Stimulated activated CD8-positive, alpha-beta memory T cell treated with anti-CD3 and anti-CD28 coated beads, Interleukin-2, amount 100 ng/mL, for 1 hour (primary cell): Measurements from ENCODE around the gene SLC18A2.
A peak's percentile ranks its signal among the peaks of the same experiment; 100 is the strongest.
"Not testable (repeated sequence)": the region's sequence is repeated elsewhere in the genome, so short reads cannot be mapped to it uniquely, and the experiment has no call there.

ENCODE experiments used
- DNase-seq, 2 donors: peaks; one replicate each; pipeline ENCODE4 v3.0.0-alpha.2; 2020; ENCODE audit warnings: low read depth in 2 of 2

The SLC18A2 gene

DNA sequence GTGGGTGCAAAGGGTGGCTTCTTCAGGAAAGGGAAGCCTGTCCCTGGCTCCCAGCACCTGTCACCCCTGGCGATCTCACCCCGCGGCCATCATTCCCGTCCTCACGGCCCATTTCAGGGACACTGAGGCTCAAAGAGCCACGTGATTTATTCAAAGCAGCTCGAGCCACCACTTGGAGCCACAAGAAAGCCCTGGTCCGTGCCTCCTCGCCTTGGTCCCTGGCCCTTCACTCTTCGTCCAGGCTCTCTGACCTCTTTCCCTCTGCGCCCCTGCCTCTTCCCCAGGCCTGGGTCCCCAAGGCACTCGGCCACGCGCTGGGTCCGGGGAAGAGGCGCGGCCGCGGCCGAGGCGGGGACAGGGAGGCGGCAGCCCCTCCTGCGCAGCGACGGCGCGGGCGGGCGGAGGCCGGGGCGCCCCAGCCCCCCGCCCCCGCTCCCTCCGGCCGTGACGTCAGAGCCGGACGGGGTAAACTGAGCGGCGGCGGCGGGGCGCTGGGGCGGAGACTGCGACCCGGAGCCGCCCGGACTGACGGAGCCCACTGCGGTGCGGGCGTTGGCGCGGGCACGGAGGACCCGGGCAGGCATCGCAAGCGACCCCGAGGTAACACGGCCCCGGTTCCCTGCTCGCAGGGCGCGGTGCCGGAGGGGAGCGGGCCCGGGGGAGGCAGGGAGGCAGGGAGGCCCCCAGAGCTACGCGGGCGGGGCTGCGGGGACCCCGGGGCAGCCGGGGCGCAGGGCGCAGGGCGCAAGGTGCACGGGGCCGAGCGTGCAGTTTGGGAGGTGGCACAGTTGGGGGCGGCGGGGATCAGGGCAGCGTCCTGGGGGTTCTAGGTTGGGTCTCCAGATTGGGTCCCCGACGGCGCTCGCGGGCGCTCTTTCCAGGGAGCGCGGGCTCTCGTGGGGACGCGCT, at the start of gene SLC18A2:
Gene SLC18A2, plus strand, starts transcription at position 494 of the 909 bp plus-strand sequence. CDS start 580 bp downstream, outside the sequence.
- no peak for DNase-seq

DNA sequence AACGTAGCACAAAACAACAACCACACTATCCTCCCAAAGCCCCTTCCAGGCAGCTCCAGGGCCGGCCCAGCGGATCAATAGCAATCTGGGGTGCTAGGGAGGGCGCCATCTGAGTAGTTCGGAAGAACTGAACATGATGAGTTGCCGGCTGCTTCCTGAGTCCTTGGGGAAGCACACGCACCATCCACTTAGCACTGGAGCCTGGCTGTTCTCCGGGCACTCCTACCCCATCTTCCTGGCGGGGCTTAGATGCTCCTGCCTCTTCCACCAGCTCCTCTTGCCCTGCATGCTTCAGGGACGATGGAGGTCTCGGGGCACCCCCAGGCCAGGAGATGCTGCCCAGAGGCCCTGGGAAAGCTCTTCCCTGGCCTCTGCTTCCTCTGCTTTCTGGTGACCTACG, 43.7 kb upstream of the SLC18A2 start, which contains the start of gene KCNK18:
Gene KCNK18, plus strand, starts transcription at position 301 of the 400 bp plus-strand sequence. Its CDS starts 0 bp downstream, at position 301.
- no peak for DNase-seq

DNA sequence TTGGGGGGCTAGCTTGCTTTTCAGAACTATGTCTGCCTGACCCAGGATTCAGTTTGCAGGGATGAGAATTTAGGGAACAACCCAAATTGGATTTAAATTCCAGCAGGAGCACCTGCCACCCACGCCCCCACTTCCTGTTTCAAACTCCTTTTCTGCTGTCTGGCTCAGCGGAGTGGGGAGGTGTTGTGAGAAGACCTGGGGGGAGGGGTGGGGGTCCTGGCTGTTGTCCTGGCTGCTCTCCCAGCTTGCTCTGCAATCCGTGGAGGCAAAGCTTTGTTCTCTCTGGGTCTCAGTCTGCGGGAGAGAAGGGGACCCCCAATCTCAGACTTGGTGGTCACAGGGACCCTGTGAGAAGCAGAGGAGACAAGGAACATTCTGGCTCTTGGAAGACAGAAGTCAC, 42.8 kb upstream of the SLC18A2 start:
- DNase-seq = no peak

DNA sequence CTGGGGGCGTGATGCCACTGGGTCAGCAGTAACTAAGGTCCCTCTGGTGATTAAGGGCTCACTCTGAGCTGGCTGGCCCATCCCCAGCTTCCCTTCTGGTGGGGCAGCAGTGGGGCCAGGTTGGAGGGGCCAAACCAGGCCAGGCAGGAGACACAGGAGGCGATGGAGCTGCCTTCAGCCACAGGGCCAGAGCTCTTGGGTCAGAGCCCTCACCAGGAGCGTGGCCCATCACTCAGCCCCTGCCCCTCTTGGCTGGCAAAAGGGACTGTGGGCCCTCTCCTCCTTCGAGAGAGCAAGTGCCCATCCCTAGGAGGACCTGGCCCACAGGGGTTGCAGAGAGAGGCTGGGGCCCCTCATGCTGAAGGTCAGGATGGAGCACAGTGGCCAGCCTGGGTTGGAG, 39.1 kb upstream of the SLC18A2 start:
- no peak for DNase-seq

DNA sequence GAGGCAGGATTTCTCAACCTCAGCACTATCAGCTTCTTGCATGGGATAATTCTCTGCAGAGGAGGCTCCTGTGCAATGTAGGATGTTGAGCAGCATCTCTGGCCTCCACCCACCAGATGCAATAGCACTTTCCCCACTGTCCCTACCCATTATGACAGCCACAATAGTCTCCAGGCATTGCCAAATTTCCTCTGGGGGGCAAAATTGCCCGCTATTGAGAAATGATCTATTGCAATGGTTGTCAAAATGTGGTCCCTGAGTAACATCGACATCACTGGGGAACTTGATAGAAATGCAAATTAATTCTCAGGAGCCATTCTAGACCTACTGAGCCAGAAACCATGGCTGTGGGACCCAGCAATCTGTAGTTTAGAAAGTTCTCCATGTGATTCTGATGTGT, 36.6 kb upstream of the SLC18A2 start:
- DNase-seq = no peak

DNA sequence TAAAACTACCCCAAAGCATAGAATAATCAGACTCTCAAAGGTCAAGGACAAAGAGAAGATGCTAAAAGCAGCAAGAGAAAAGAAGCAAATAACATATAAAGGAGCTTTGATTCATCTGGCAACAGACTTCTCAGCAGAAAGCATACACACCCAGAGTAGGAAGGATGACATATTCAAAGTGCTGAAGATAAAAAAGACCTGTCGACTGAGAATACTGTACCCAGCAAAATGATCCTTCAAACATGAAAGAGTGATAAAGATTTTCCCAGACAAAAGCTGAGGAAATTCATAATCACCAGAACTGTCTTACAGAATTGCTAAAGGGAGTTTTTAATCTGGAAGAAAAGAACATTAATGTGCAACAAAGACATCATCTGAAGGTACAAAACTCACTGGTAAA, 28.7 kb upstream of the SLC18A2 start:
- DNase-seq = no peak

DNA sequence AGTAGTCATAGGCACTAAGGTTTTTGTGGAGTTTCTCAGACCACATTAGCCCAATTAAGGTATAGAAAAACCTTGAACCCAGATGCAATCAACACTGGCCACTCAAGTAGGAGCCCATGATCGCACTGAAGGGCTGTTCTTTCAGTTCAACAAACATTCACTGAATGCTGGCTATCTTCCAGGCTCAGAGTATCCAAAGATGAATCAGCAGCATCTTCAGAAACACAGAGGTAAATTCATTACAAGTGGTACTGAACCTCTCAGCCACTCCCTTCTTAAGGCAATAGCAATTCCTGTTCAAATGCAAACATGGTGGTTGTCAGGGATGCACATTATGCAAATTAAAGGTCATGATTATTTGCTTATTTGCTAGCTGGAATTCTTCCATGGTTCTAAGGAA, 26.5 kb upstream of the SLC18A2 start:
- no peak for DNase-seq

DNA sequence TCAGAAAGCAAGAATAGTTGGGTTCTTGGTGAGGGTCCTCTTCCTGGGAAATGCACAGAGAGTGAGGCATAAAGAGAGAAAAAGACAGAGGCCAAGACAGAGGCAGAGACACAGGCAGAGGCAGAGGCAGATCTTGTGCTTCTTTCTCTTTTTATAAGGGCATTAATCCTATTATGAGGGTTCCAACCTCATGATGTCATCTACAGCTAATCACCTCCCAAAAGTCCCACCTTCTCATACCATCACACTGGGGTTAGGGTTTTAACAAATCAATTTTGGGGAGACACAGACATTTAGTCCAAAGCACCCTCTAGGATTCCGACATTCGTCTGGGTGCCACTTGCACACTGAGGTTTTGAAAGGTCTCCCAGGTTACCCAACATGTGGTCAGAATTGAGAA, 25.8 kb upstream of the SLC18A2 start:
- no peak for DNase-seq

DNA sequence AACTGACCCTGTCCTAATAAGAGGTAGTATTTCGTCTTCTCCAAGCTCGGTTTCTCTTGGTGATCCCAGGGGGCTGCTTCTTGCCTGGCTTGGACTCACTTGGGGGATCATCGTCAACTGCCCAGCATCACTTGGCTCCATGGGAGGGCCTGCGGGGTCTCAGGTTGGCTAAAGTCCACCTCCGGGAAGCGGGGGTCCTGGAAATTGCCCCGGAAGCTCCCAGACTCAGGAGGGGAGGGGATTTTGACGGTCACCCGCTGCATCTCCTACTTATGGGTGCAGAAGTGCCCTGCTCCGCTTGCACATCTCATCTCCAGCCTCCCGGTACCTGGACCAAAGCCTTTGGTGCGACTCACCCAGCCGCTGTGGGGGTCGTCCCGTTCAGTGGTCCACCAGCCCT, 24.9 kb upstream of the SLC18A2 start:
- no peak for DNase-seq

DNA sequence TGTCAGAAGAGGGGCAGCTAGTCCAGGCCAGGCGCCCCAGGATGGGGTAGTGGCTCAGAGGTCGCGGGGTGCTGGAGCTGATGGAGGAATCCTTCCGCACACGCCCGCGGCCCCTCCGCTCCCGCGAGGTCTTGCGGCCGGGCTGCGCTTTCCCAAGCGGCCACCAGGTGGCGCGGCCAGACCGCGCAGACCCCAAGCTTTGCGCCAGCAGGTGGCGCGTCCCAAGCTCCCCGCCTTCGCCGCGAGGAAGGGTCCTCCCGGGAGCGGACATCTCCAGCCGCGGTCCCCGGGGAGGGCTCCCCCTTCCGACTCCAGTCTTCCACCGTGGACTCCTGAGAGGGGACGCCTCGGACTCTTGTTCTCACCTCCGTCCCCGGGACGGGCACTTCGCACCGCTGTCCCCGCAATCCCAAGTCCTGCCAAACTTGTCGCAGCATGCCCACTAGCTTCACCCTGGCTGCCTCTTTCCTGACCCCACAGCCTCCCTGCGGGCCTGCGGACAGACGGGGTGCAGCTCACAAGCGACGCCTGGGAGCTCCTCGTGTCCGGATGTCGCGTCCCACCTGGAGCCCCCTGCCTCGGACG, 24.2 kb upstream of the SLC18A2 start:
- DNase-seq = peak; percentile 33 to 50

DNA sequence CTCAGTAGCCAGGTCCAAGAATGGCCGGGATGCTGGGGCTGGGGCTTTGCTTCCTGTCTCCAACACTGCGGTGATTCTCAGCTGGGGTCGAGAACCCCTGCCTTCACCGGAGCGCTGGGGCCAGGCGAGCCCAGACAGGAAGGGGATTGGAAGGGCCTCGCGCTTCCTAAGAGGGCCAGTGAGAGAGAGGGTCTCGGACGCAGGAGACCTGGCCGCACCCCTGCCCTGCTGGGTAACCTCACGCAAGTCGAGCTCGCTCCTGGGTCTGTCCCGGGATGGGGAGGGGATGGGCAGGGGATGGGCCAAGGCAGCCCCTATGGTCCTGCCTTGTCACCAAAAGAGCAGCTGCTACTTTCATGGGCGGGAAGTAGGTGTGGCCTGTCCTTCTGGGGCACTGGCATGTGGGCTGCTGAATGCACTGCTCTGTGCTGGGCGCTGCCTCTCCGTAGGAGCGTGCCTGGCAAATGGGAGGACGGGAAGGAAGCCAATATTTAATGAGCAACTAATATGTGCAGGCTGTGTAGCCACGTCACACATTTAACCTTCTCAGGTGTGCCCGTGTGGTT, 23.6 kb upstream of the SLC18A2 start:
- DNase-seq = no peak

DNA sequence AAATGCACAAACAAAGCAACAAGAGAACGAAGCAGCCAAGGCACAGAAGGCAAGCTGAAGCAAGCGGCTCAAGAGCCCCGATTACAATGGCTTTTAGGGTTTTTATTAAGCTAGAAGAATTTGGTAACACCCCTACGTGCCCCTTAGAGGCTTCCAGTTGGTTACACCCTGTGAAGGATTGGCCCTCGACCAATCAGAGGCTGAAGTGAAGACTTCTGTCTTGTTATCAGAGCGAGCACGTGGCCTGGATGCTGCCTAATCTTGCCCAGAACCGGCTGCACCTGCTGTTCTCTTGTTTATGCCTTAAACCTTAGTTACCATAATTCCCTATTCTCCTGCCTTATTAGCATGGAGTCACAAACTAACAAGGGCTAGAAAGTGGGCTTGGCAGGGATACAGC, 22.3 kb upstream of the SLC18A2 start:
- DNase-seq = no peak

DNA sequence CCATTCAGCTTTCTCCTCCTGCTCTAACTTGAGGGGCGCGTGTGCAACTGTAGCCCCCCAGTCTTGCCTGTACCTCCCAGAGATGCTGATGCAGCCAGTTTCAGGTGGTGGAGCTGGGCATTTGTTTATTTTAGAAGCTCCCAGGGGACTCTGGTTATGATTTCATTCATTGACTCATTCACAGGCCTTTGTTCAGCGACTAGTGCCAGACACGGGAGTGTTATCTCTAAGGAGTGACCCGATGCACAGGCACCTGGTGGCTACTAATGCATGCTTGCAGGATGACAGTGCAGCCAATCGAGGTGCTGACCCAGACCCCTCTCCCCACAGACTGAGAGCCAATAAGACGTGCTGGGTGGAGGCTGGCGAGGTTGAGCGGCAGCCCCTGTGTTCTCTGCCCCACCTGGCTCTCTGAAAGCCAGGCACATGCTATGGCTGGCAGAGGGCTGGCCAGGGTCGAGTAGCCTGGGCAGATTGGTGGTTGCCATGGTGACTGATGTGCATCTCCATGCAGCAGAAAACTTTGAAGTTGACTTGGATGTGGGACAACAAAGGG, 19.7 kb upstream of the SLC18A2 start:
- DNase-seq = no peak

DNA sequence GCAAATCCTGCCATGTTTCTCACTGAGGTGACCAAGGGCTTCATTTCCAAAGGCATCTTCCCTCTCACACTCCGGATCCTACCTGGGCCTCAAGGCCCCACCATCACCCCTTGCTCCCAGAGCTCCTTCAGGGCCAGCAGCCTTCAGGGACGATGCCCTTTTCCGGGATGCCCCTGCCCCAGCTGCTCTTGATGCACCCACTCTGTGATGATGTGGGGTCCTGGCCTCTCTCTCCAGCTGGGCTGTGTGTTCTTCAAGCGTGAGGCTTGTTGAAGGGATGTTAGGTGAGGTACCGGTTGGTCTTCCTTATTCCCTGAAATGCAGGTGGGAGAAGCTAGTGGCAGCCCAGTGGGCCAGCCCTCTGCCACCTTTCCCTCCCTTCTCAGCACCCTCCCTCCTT, 18.4 kb upstream of the SLC18A2 start:
- no peak for DNase-seq

DNA sequence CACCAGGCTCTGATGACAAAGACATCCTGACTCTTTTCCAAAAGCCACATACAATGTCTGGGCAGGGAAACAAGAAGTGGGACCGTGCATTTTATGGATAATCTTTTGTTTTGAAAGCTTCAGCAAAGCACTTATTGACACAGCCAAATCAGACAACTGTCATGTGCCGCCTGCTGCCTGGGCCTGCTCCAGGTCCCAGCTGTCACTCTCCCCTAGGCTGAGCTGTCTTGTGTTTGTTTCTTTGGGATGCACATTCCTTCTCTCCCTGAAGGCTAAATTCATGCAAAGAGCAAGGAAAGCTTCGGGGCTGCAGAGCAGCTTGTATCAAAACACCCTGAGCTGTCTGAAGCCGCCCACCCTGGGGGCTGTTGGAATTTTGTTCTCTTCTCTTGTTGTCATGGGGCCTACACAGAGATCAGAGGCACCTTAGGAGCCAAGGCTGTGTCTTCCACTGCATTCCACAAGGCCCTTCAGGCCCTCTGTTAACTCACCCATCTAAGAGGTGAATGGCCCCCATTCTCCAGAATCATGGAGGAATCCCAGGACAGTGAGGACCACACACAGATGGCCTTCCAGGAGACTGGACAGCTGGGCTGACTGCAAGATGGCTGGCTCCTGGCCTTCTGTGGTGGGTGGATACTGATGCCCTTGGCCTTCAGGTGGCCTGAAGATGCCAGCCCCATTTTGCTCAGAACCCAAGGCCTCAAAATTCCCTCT, 17.8 kb upstream of the SLC18A2 start:
- DNase-seq = no peak

DNA sequence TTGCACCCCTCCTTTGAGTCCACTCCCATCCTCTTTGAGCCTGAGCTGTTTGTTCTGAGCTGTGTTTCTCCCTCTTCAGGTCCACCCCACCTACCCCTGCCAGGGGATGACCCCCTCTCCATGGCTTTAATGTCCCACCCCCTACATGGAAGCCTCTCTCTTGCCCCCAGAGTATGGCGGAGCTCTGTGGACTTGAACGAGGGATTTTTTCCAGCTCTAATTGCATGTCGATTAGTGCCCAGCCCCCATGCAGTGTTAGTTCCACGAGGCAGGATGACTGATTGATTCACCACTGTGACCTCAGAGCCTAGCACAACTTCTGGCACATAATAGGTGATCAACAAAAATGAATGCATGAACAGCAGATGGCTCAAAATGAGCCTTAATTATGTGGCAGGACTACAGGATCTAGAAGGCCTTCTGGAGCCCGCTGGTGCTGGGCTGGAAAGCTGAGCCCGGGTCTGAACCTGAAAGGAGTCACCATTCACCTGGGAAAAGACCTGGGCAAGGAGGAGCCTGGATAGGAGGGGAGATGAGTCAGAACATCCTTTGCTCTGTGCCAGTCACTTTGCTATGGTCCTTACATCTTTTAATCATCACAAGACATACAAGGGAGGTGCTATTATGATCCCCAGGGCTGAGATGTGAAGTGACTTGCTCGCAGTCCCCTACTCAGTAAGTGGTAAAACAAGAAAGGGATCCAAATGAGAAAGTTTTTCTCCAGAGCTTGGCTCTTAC, 17.1 kb upstream of the SLC18A2 start:
- DNase-seq = no peak

DNA sequence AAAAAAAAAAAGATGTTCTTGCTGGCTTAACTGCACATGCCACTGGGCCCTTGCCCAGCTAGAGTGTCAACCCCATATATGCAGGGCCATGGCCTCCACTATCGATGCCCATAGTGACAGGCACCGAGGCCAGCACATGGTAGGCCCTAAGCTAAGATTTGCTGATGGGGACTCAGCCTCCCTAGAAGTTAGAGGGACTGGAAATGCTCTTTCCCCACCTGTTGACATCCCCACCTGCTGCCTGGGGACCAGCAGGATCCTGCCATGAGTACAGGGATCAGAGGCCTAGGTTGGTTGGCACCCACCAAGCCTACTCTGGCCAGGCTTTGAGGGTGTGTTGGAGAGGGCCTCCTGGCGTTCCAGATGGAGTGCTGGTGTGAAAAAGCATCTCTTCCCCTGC, 16.0 kb upstream of the SLC18A2 start:
- DNase-seq = no peak

DNA sequence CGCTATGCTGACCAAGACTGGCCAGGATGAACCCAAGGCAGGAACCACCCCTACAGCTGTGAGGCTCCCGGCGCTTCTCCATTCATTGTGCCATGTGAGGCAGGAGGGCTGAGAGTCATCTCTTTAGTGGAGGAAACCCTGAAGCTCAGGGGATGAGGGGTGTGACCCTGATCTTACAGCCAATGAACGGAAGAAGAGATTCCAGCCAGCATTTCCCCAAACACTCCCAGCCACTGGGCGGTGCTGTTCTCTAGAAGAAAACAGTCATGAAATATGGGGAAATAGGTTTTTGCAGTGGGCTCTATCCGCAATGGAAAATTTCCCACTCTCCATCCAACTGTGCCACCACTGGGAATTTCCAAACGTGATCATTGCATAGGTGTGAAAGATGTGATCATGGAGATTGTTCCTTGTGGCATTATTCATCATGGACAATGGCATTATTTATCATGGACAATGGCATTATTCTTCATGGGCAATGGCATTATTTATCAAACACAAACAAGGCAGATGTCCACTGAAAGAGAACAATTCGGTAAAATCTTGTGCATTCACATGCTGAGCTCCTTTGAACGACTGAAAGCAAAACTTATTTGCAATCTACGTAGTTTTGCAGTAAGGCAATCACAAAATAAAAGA, 14.0 kb upstream of the SLC18A2 start:
- no peak for DNase-seq

DNA sequence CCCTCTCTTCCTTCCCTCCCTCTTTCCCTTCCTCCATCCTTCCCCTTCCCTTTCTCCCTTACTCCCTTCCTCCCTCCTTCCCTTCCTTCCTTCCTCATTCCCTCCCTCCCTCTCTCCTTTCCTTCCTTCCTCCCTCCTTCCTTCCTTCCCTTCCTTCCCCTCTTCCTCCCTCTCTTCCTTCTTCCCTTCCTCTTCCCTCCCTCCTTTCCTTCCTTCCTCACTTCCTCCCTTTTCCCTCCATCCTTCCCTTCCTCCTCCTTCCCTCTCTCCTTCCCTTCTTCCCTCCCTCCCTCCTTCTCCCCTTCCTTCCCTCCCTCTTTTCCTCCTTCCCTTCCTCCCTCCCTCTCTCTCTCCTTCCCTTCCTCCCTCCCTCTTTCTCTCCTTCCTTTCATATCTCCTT, 12.7 kb upstream of the SLC18A2 start:
- DNase-seq = no peak

DNA sequence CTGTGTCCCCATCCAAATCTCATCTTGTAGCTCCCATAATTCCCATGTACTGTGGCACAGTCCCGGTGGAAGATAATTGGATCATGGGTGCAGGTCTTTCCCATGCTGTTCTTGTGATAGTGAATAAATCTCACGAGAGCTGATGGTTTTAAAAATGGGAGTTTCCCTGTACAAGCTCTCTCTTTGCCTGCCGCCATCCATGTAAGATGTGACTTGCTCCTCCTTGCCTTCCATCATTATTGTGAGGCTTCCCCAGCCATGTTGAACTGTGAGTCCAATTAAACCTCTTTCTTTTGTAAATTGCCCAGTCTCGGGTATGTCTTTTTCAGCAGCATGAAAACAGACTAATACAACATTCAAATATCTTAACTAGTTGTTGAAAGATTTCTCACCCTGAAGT, 10.8 kb upstream of the SLC18A2 start:
- not testable (repeated sequence) for DNase-seq
